H9 (cell line): ENCODE measurements around the gene RHNO1. TPM values are rescaled to one million over a fixed set of nuclear protein-coding genes. Genes with fewer than 3 reads are reported as not detected.

Experiments
- DNase-seq: peaks from one replicate; pipeline ENCODE4 v3.0.0-alpha.2; 2017
- H2AFZ ChIP-seq: one replicate; pipeline ENCODE4 v1.6.1; 2013; ENCODE audit warnings: mild to moderate bottlenecking, low read length, control low read depth, moderate library complexity
- H2AK5ac ChIP-seq: 2 replicates; pipeline ENCODE4 v1.6.1; 2013; ENCODE audit warnings: low read length, control low read depth, mixed read lengths; ENCODE audit not compliant: insufficient read length
- H2BK120ac ChIP-seq: one replicate; pipeline ENCODE4 v1.6.1; 2013; ENCODE audit warnings: low read depth, mild to moderate bottlenecking, low read length, control low read depth, inconsistent platforms; ENCODE audit not compliant: poor library complexity, severe bottlenecking
- H2BK12ac ChIP-seq: 2 replicates; pipeline ENCODE4 v1.6.1; 2013; ENCODE audit warnings: low read length, control low read depth, mixed read lengths, low read depth; ENCODE audit not compliant: insufficient read length
- H2BK15ac ChIP-seq: 2 replicates; pipeline ENCODE4 v1.6.1; 2013; ENCODE audit warnings: low read depth, low read length, control low read depth
- H2BK20ac ChIP-seq: one replicate; pipeline ENCODE4 v1.6.1; 2013; ENCODE audit warnings: low read depth, mild to moderate bottlenecking, low read length, control low read depth, inconsistent platforms; ENCODE audit not compliant: poor library complexity, severe bottlenecking
- H2BK5ac ChIP-seq: 2 replicates; pipeline ENCODE4 v1.6.1; 2013; ENCODE audit warnings: low read length, control low read depth, mixed read lengths; ENCODE audit not compliant: insufficient read length
- H3K14ac ChIP-seq: 2 replicates; pipeline ENCODE4 v1.6.1; 2013; ENCODE audit warnings: low read length, control low read depth; ENCODE audit not compliant: insufficient read depth
- H3K18ac ChIP-seq: 2 replicates; pipeline ENCODE4 v1.6.1; 2013; ENCODE audit warnings: low read depth, mild to moderate bottlenecking, mixed read lengths, low read length, control low read depth; ENCODE audit not compliant: insufficient read length
- H3K23ac ChIP-seq: 2 replicates; pipeline ENCODE4 v1.6.1; 2013; ENCODE audit warnings: low read length, control low read depth, mixed read lengths, low read depth; ENCODE audit not compliant: insufficient read length
- H3K23me2 ChIP-seq: 2 replicates; pipeline ENCODE4 v1.6.1; 2013; ENCODE audit warnings: low read depth, mild to moderate bottlenecking, mixed read lengths, low read length, control low read depth; ENCODE audit not compliant: insufficient read length, poor library complexity, severe bottlenecking
- H3K27ac ChIP-seq: 2 replicates; pipeline ENCODE4 v1.5.1; 2013; ENCODE audit warnings: low read length, control low read depth, mixed read lengths, low read depth; ENCODE audit not compliant: insufficient read length
- H3K27me3 ChIP-seq: 2 replicates; pipeline ENCODE4 v1.6.1; 2013; ENCODE audit warnings: low read length, control low read depth, inconsistent platforms; ENCODE audit not compliant: insufficient read depth
- H3K4ac ChIP-seq: 2 replicates; pipeline ENCODE4 v1.6.1; 2013; ENCODE audit warnings: low read depth, mild to moderate bottlenecking, control low read depth, inconsistent platforms, low read length, moderate library complexity
- H3K4me1 ChIP-seq: 2 replicates; pipeline ENCODE4 v1.6.1; 2013; ENCODE audit warnings: low read length, control low read depth, inconsistent platforms; ENCODE audit not compliant: insufficient read depth
- H3K4me2 ChIP-seq: 2 replicates; pipeline ENCODE4 v1.6.1; 2013; ENCODE audit warnings: low read length, control low read depth, mixed read lengths; ENCODE audit not compliant: insufficient read length, insufficient read depth
- H3K56ac ChIP-seq: 2 replicates; pipeline ENCODE4 v1.6.1; 2013; ENCODE audit warnings: low read depth, mild to moderate bottlenecking, mixed read lengths, low read length, control low read depth; ENCODE audit not compliant: insufficient read length
- H3K79me1 ChIP-seq: 2 replicates; pipeline ENCODE4 v1.6.1; 2013; ENCODE audit warnings: low read depth, mild to moderate bottlenecking, moderate library complexity, low read length, control low read depth, inconsistent platforms; ENCODE audit not compliant: insufficient read depth, poor library complexity, severe bottlenecking
- H3K79me2 ChIP-seq: 2 replicates; pipeline ENCODE4 v1.6.1; 2013; ENCODE audit warnings: low read length, control low read depth, inconsistent platforms; ENCODE audit not compliant: insufficient read depth
- H3K9ac ChIP-seq: 2 replicates; pipeline ENCODE4 v1.6.1; 2013; ENCODE audit warnings: low read length, control low read depth, mixed read lengths; ENCODE audit not compliant: insufficient read length; ENCODE audit errors: extremely low read depth
- H3K9me3 ChIP-seq: one replicate; pipeline ENCODE4 v1.6.1; 2013; ENCODE audit warnings: low read depth, low read length, inconsistent platforms; ENCODE audit not compliant: control insufficient read depth
- H3T11ph ChIP-seq: one replicate; pipeline ENCODE4 v1.6.1; 2013; ENCODE audit warnings: mild to moderate bottlenecking, low read length, control low read depth, inconsistent platforms
- H4K20me1 ChIP-seq: one replicate; pipeline ENCODE4 v1.6.1; 2013; ENCODE audit not compliant: control insufficient read depth, insufficient read length, insufficient read depth
- H4K5ac ChIP-seq: 2 replicates; pipeline ENCODE4 v1.6.1; 2013; ENCODE audit warnings: low read depth, mild to moderate bottlenecking, mixed read lengths, low read length, control low read depth; ENCODE audit not compliant: insufficient read length
- H4K8ac ChIP-seq: replicated peaks from 2 replicates; pipeline ENCODE4 v1.6.1; 2013; ENCODE audit warnings: low read length, control low read depth, mixed read lengths, low read depth; ENCODE audit not compliant: insufficient read length
- H4K91ac ChIP-seq: 2 replicates; pipeline ENCODE4 v1.6.1; 2013; ENCODE audit warnings: low read depth, mild to moderate bottlenecking, moderate library complexity, mixed read lengths, low read length, control low read depth; ENCODE audit not compliant: insufficient read length
- H3K27ac Mint-ChIP-seq, 3 experiments: 2 replicates in 2 of 3; 3 replicates in 1 of 3; pipeline ENCODE4 v1.8.0; 2020 to 2021; ENCODE audit warnings: mixed read lengths in 3 of 3, mild to moderate bottlenecking in 1 of 3, moderate library complexity in 1 of 3
- H3K27me3 Mint-ChIP-seq: 2 replicates; pipeline ENCODE4 v1.8.0; 2021; ENCODE audit warnings: low read depth, mild to moderate bottlenecking, moderate library complexity, mixed read lengths
- H3K36me3 Mint-ChIP-seq, 3 experiments: 2 replicates in 2 of 3; 3 replicates in 1 of 3; pipeline ENCODE4 v1.8.0; 2020 to 2021; ENCODE audit warnings: low read depth in 3 of 3, mixed read lengths in 3 of 3; ENCODE audit not compliant: insufficient read depth in 1 of 3
- H3K4me1 Mint-ChIP-seq, 2 experiments: 2 replicates each; pipeline ENCODE4 v1.8.0; 2020; ENCODE audit warnings: mixed read lengths in 2 of 2
- H3K4me3 Mint-ChIP-seq, 2 experiments: 2 replicates in 1 of 2; 3 replicates in 1 of 2; pipeline ENCODE4 v1.8.0; 2020 to 2021; ENCODE audit warnings: mild to moderate bottlenecking in 2 of 2, mixed read lengths in 2 of 2, moderate library complexity in 1 of 2
- H3K9me3 Mint-ChIP-seq, 2 experiments: 2 replicates in 1 of 2; 3 replicates in 1 of 2; pipeline ENCODE4 v1.8.0; 2020; ENCODE audit warnings: mild to moderate bottlenecking in 2 of 2, mixed read lengths in 2 of 2, moderate library complexity in 1 of 2
- CTCF ChIP-seq: fragments of 200-600 bp; sonication (generic); conservative IDR thresholded peaks from 3 replicates; pipeline ENCODE4 v1.8.0; 2021; ENCODE audit warnings: antibody characterized with exemption, mild to moderate bottlenecking
- WGBS: extraction: QIAGEN DNeasy Blood & Tissue Kit; methylation state at CpG from one replicate; pipeline ENCODE4 v1.1.7; 2013; ENCODE audit warnings: missing lambda C conversion rate, low lambda C conversion rate, mixed read lengths; ENCODE audit not compliant: insufficient read length; ENCODE audit errors: extremely low coverage; 5-methylcytosine and 5-hydroxymethylcytosine counted together
- total RNA-seq: library from RNA; stranded (reverse); gene quantifications from 2 replicates; pipeline ENCODE4 v1.2.1, GENCODE V29; 2021

The RHNO1 gene
- total RNA-seq, 1 experiment from 2014 or later, result 36.7 TPM

DNA sequence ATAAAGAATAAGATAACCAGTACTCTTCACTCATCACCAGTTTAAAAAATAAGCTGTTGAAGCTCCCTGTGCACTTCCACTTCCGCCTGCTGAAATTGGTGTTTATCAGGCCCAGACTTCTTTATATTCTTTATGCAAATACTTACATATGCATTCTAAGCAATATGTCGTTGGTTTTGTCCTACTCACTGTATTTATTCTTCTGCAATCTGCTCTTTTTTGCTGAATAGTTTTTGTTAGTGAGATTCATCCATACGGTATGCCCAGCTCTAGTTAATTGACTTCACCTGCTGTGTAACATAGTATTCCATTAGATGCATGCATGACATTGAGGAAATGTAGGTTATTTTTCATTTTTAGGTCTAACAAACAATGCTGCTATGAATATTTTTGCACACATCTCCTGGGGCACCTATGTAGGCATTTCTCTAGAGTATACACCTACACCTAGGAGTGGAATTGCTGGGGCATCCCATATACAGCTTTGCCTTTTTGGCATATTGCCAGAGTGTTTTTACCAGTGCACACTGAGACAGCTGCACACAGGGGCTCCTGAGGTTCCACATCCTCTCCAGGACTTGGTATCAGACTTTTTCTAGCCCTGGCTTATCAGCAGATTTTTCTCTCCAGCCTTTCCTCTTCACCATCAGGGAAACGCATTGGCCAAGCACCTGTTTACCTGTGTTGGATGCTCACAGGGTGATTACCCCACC, 41.2 kb upstream of the RHNO1 start:
- Histone ChIP-seq H2BK120ac (no peak overlapping the region), H3K27ac (no peak overlapping the region), H3K79me2 (no peaks in the 10 kb centered on the region), H4K5ac (no peak overlapping the region), H4K8ac (no peak overlapping the region), H2AFZ (no peak overlapping the region), H2BK20ac (no peak overlapping the region), H3K27me3 (no peaks in the 10 kb centered on the region), H3K14ac (no peak overlapping the region), H3K9ac (no peak overlapping the region), H3K4me2 (no peak overlapping the region), H3T11ph (no peak overlapping the region), H2BK12ac (no peak overlapping the region), H3K23me2 (no peaks in the 10 kb centered on the region), H4K20me1 (no peaks in the 10 kb centered on the region), H3K23ac (no peak overlapping the region), H4K91ac (no peak overlapping the region), H3K18ac (no peak overlapping the region), H3K56ac (no peak overlapping the region), H2BK15ac (no peak overlapping the region), H3K4ac (no peak overlapping the region), H3K79me1 (no peaks in the 10 kb centered on the region), H2AK5ac (no peak overlapping the region), H3K4me1 (no peaks in the 10 kb centered on the region), H3K9me3 (no peaks in the 10 kb centered on the region), H2BK5ac (no peak overlapping the region)
- Mint-ChIP-seq H3K36me3 (peaks cover 1 to 20% (median 20%) of the 10 kb centered on the region in 3 experiments; a peak in 4 of 7 replicates), H3K4me3 (no peak overlapping the region), H3K9me3 (no peaks in the 10 kb centered on the region), H3K4me1 (peaks cover 17 to 29% of the 10 kb centered on the region in 2 experiments), H3K27me3 (no peaks in the 10 kb centered on the region), H3K27ac (no peak overlapping the region)
- no peak for DNase-seq
- no CpG with 5 or more reads among the region's 4 CpGs for WGBS
- no peak for TF ChIP-seq CTCF
